Measurements from ENCODE around the gene IQCF2. TPM values are rescaled to one million over a fixed set of nuclear protein-coding genes. Genes with fewer than 3 reads are reported as not detected.
"Not testable (repeated sequence)": the region's sequence is repeated elsewhere in the genome, so short reads cannot be mapped to it uniquely, and the experiment has no call there.

Gene IQCF2
- total RNA-seq, 2 donors from 2014 or later = not detected

DNA sequence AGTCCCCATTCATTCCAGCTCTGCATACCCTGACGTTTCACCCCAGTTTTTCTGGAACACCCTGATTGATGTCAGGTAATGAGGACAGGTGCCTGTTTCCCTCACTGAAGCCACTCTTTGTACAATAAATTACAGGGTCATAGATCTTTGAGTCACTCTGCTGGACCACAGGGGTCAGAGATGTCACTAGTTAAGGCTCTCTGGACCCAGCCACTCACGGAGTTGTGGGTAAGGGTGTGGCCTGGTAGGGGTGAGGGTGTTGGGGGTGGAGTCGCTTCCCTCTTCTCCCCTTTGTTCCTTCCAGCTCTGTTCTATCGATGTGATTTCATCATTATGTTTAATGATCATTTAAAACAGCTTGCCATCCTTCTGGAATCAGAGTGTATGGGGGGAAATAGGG lies 13.5 kb downstream of the IQCF2 start:
- intact Hi-C loops (cut with DNase I) = no loop called here
- DNase-seq (ENCODE audit: low spot score) = no peak

DNA sequence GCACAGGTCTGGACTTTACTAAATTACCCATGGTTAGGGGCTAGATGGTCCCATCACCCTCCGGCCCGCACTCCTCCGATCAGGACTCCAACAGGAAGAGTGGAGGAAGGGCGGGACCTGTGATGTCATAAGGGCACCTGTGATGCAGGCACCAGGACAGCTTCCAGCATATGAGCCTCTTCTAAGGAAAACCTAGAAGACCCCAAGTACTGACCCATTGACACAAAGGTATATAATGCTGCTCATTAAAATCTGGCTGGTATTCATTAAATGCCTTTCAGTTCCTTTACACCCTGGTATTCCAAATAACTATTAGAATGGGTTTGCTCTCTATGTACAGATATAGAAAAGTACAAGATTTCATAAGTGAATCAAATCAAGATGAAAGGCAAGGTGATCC lies 14.1 kb downstream of the IQCF2 start, which contains the start of gene IQCF5:
IQCF5 (minus strand) TSS at position 101 of the 400 bp plus-strand sequence; CDS start at position 31, 70 bp downstream.
- intact Hi-C loops (cut with DNase I) = no loop called here
- no peak for DNase-seq (ENCODE audit: low spot score)

DNA sequence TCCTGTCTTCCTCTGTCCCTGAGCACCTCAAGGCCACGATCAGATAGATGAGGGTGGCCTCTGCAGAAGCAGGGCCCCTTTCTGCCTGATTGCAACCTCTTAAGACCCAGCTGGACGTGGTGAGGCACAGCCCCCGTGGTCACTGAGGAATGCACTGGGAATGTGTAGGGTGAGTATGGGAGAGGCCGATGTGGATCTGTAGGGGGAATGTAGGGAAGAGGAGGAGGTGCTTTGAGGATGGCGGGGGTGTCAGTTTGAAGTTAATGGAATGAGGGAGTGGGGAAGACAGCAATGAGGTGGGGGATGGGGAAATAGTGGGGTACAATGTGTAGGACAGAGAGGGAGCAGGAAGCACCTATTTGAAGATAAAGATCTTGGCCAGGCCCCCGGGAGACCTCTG lies 14.8 kb downstream of the IQCF2 start:
- no peak for DNase-seq (ENCODE audit: low spot score)

GRCh38 chr3:51879937-51880336 lies 18.5 kb downstream of the IQCF2 start:
- intact Hi-C loops (cut with DNase I) = no loop called here
- no peak for DNase-seq (ENCODE audit: low spot score)

More for the DNA sequence above, 14.8 kb downstream of the IQCF2 start:
- intact Hi-C loops (cut with DNase I) = no loop called here

- DNase-seq (ENCODE audit: low spot score) = no peak
- intact Hi-C loops (cut with DNase I) = no loop called here
Measured at GRCh38 chr3:51886447-51886846, 25.0 kb downstream of the IQCF2 start.

DNA sequence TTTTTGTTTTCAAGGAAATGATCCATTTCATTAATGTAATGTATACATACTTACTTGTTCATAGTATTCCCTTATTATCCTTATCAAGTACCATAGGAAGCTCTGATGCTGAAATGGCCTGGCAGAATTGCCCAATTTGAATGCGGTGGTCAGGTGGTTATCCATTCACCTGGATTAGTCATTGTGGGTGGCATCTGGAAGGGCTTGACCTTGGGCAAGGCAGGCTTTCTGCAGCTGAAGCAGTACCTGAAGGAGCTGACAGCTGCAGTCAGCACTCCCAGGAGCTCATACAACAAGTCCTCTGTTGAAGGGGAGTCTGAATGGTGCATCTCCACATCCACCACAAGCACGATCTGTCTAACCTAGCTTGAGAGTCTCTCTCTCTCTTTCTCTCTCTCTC lies 26.2 kb downstream of the IQCF2 start:
- DNase-seq (ENCODE audit: low spot score) = no peak
- intact Hi-C loops (cut with DNase I) = no loop called here

DNA sequence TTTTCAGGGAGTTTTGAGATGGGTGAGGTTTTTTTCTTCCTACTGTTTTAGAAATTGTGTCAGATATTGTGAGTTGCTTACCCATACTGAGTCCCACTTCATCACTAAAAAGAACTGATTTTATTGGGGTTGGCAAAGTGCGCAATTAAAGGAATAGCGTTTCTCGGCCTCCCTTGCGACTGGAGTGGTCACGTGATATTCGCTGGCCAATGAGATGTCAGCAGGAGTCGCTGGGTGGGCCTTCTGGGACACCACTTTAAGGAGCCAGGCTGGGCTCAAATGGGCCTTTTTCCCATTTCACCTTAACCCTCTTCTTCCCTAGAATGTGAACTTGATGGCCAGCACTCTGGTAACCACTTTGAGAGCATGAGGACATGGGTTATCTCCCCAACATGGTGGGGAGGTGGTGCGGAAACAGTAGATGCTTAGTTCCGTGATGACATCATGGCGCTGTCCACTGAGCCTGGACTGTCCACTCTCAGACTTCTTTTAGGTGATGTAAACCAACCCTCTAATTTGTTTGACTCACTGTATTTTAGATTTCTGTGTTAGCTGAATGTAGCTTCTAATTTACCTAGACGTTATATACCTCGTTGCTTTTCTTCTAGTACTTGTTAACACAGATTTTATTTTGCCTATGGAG lies 27.2 kb downstream of the IQCF2 start:
- intact Hi-C loops (cut with DNase I) = no loop called here
- DNase-seq (ENCODE audit: low spot score) = no peak

GRCh38 chr3:51891242-51892039 lies 30.0 kb downstream of the IQCF2 start:
- DNase-seq (ENCODE audit: low spot score) = no peak
- intact Hi-C loops (cut with DNase I) = no loop called here

DNA sequence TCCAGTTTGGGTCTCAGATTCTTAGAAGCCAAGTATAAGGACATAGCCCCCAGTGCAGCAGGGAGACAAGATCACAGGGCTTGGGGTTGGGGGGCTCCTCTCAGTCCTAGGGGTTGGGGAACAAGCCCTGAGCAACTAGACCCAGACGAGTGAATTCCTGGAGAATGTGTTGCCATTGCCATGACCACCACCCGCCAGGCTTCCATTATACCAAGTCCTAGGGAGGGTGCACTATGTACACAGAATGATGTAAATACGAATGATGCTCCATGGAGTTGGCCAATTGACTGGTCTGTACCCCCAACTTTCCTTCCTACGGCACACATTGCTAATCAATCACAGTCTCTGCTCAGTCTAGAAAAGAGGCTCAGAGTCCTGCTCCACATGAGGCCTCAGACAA lies 33.0 kb downstream of the IQCF2 start:
- DNase-seq (ENCODE audit: low spot score) = no peak
- intact Hi-C loops (cut with DNase I) = no loop called here

DNA sequence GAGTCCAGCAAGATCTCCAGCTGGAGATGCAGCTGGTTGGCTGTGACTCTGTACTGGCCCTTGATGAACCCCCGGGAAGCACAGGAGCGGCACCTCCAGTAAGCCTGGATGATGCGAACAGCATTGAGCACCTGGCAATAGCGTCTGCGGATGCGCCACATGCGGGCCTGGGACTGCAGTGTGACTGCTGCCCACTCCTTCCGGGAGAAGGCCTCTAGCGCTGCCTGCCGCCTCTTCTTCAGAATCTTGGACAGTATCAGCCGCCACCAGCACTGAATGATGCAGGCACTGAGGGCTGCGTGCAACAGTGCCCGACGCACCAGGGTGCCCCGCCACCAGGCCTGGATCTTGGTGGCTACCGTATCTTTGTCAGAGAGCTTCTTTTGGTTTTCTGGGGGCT lies 33.5 kb downstream of the IQCF2 start:
- intact Hi-C loops (cut with DNase I) = no loop called here
- DNase-seq (ENCODE audit: low spot score) = no peak

GRCh38 chr3:51896607-51897305 lies 35.3 kb downstream of the IQCF2 start:
- intact Hi-C loops (cut with DNase I) = no loop called here
- no peak for DNase-seq (ENCODE audit: low spot score)

DNA sequence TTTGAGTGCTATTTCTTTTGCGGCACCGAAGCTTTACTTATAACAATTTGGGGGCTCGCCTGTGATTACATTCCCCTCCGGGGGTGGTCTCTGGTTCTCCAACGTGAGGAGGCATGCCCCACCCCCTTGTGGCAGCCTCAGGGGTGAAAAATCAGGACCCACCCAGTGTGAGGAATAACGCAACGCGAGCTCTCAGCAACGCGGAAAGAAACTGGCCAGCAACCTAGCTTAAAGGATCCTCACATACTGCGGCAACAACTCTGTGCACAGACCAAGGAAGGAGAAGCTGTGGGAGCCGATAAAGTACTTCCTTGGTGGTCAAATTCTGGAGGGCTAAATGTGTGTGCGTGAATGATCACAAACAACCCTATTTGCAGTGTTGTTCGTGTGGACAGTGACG lies 36.0 kb downstream of the IQCF2 start:
- DNase-seq (ENCODE audit: low spot score) = no peak
- intact Hi-C loops (cut with DNase I) = no loop called here

GRCh38 chr3:51900043-51900442 lies 38.6 kb downstream of the IQCF2 start:
- intact Hi-C loops (cut with DNase I); DNase-seq (ENCODE audit: low spot score): not testable (repeated sequence)

DNA sequence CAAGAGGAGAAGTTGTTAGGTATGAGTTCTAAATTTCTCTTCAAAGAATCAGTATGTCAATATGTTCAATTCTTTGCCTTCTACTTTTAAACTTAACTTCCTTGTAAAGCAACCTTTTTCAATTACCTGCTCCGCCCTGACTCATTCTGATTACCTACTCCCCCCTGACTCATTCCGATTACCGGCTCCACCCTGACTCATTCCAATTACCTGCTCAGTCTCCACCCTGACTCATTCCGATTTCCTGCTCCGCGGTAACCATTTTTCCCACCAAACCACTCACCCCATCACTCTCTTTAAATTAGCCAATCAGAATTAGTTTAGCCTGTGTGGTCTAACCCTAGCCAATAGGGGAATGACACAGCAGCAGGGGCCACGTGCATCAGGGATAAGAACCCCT lies 40.9 kb downstream of the IQCF2 start:
- intact Hi-C loops (cut with DNase I); DNase-seq (ENCODE audit: low spot score): not testable (repeated sequence)

DNA sequence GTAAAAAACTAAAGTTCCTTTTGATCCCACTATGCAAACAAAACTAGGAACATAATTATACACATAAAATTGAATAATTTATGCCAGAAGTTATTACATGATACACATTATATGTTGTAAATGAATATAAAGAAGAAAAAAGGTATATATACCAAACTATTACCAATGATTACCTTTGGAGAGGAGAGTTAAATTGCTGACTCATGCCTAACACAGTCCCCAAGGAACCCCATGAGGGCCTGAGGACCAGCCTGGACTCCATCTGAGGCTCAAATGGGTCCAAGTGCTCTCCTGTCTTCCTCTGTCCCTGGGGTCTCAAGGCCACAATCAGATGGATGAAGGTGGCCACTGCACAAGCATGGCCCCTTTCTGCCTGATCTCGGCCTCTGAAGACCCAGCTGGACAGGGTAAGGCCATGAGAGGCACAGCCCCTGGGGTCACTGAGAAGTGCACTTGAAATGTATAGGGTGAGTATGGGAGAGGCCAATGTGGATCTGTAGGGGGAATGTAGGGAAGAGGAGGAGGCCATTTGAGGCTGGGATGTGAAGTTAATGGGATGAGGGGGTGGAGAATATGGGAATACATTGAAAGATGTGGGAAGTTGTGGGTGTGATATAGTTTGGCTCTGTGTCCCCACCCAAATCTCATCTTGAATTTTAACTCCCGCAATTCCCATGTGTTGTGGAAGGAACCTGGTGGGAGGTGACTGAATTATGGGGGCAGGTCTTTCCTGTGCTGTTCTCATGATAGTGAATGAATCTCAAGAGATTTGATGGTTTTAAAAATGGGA lies 42.8 kb downstream of the IQCF2 start:
- no peak for DNase-seq (ENCODE audit: low spot score)
- intact Hi-C loops (cut with DNase I) = no loop called here

DNA sequence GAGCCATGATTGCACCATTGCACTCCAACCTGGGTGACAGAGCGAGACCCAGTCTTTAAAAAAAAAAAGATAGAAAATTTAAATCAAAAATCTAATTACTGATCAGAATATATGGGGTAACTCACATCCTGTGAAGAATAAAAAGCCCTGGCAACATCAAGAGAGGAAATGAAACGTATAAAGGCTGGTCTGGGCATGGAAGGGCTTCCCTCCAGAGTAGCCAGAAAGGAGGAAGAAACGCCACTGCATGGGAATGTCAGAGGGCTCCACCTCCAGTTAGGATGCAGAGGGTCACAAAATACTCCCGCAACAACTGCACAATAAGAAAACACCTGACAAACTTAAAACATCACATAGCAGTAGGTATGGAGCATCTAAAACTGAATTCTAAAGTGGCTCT lies 46.6 kb downstream of the IQCF2 start:
- DNase-seq (ENCODE audit: low spot score) = no peak
- intact Hi-C loops (cut with DNase I) = no loop called here
